Kidney epithelial cell (primary cell): ENCODE results near the gene SEC23A. TPM values are rescaled to one million over a fixed set of nuclear protein-coding genes. Genes with fewer than 3 reads are reported as not detected.
"Not testable (repeated sequence)": the region's sequence is repeated elsewhere in the genome, so short reads cannot be mapped to it uniquely, and the experiment has no call there.

Source experiments
- DNase-seq: peaks from one replicate; pipeline ENCODE4 v3.0.0-alpha.2; 2010; ENCODE audit warnings: low read depth
- H3K27me3 ChIP-seq: 2 replicates; pipeline ENCODE4 v1.6.0; 2011; ENCODE audit warnings: low read length; ENCODE audit not compliant: control insufficient read depth, insufficient read depth
- H3K36me3 ChIP-seq: 2 replicates; pipeline ENCODE4 v1.5.1; 2011; ENCODE audit warnings: low read length; ENCODE audit not compliant: control insufficient read depth, insufficient read depth
- H3K4me3 ChIP-seq: 2 replicates; pipeline ENCODE4 v1.5.1; 2011; ENCODE audit warnings: low read depth, mild to moderate bottlenecking, control low read depth, low read length
- CTCF ChIP-seq: IDR thresholded peaks from 2 replicates; pipeline ENCODE4 v1.5.1; 2011; ENCODE audit warnings: mild to moderate bottlenecking, moderate library complexity, low read length, control low read depth, inconsistent platforms; ENCODE audit not compliant: insufficient read depth, poor library complexity, severe bottlenecking
- total RNA-seq: library from RNA; depleted of rRNA; stranded (reverse); fragments of >200 nt; gene quantifications from 2 replicates; pipeline ENCODE4 v1.2.3, GENCODE V29; 2015

SEC23A gene
- total RNA-seq: 64.1 and 72.1 TPM in 2 replicates

GRCh38 chr14:39102969-39103957, at the start of gene SEC23A:
TSS of gene SEC23A (minus strand) at chr14:39103235. CDS start at chr14:39096118, 7,117 bp downstream.
- H3K4me3 ChIP-seq: peak within 1 kb of the TSS; percentile 94
- no peaks in the 10 kb centered on the region for H3K36me3 ChIP-seq
- TF ChIP-seq CTCF: no peak
- H3K27me3 ChIP-seq: no peaks in the 10 kb centered on the region
- DNase-seq: no peak

- no peaks in the 10 kb centered on the region for H3K36me3 ChIP-seq
- DNase-seq: no peak
- no peak for TF ChIP-seq CTCF
These were observed 42.4 kb upstream of the SEC23A start for GRCh38 chr14:39145266-39145966.

GRCh38 chr14:39143226-39143625, 40.2 kb upstream of the SEC23A start:
- H3K27me3 ChIP-seq, H3K4me3 ChIP-seq, DNase-seq, H3K36me3 ChIP-seq: not testable (repeated sequence)

More at GRCh38 chr14:39145266-39145966, 42.4 kb upstream of the SEC23A start:
- Histone ChIP-seq H3K4me3 (no peak overlapping the region), H3K27me3 (no peaks in the 10 kb centered on the region)

- H3K27me3 ChIP-seq, H3K36me3 ChIP-seq, H3K4me3 ChIP-seq: not testable (repeated sequence)
These were observed 38.6 kb upstream of the SEC23A start for GRCh38 chr14:39141623-39142022.

GRCh38 chr14:39140170-39140569, 37.1 kb upstream of the SEC23A start:
- H3K27me3 ChIP-seq: no peaks in the 10 kb centered on the region
- no peak overlapping the region for H3K4me3 ChIP-seq
- no peak for DNase-seq
- TF ChIP-seq CTCF: no peak
- H3K36me3 ChIP-seq: no peaks in the 10 kb centered on the region

More at GRCh38 chr14:39141623-39142022, 38.6 kb upstream of the SEC23A start:
- DNase-seq: not testable (repeated sequence)

- no peak overlapping the region for H3K4me3 ChIP-seq
- no peaks in the 10 kb centered on the region for H3K36me3 ChIP-seq
- H3K27me3 ChIP-seq: no peaks in the 10 kb centered on the region
- no peak for DNase-seq
- TF ChIP-seq CTCF: no peak
These were observed 35.4 kb upstream of the SEC23A start for GRCh38 chr14:39138440-39138839.

- DNase-seq, H3K4me3 ChIP-seq, H3K27me3 ChIP-seq, H3K36me3 ChIP-seq: not testable (repeated sequence)
These were observed 34.8 kb upstream of the SEC23A start for GRCh38 chr14:39137835-39138234.
